Activated naive CD4-positive, alpha-beta T cell (primary cell): Measurements from ENCODE around the gene ACVR1C.
"Not testable (repeated sequence)": the region's sequence is repeated elsewhere in the genome, so short reads cannot be mapped to it uniquely, and the experiment has no call there.

Source experiments
- DNase-seq, 4 experiments: peaks; one replicate each; lab custom pipeline; 2025; lab: John Stamatoyannopoulos, UW

The ACVR1C gene

DNA sequence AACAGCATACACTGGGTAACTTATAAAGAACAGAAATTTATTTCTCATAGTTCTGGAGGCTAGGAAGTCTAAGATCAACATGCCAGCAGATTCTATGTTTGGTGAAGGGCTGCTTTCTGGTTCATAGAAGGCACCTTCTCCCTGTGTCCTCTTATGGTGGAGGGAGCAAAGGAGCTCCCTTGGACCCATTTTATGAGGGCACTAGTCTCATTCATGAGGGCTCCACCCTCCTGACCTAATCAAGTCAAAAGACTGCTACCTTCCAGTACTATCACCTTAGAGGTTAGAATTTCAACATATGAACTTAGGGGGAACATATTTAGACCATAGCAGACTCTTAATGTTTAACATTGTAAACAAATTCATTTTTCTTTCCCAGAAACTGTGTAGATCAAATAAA is 54.5 kb downstream of the ACVR1C start:
- DNase-seq = no peak

DNA sequence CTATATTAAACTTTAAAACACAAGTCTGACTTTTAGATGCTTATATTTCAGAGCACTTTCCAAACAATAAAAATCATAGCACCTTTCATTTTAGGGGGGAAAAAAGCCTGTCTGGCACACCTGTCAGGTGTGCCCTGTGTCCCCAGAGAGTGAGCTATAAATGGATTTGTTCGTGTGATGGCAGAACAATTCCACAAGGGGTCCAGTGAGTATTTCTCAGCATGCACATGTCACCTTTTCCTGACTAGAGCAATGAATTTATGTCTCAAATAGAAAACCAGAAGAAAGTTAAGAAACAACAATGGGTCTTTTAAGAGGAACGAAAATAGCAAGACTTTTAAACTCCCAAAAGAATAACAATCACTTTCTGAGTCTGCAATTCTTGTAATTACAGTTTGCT is 55.9 kb downstream of the ACVR1C start:
- DNase-seq = no peak

DNA sequence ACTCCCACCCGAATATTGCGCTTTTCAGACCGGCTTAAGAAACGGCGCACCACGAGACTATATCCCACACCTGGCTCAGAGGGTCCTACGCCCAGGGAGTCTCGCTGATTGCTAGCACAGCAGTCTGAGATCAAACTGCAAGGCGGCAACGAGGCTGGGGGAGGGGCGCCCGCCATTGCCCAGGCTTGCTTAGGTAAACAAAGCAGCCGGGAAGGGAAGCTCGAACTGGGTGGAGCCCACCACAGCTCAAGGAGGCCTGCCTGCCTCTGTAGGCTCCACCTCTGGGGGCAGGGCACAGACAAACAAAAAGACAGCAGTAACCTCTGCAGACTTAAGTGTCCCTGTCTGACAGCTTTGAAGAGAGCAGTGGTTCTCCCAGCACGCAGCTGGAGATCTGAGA is 62.0 kb downstream of the ACVR1C start:
- not testable (repeated sequence) for DNase-seq

DNA sequence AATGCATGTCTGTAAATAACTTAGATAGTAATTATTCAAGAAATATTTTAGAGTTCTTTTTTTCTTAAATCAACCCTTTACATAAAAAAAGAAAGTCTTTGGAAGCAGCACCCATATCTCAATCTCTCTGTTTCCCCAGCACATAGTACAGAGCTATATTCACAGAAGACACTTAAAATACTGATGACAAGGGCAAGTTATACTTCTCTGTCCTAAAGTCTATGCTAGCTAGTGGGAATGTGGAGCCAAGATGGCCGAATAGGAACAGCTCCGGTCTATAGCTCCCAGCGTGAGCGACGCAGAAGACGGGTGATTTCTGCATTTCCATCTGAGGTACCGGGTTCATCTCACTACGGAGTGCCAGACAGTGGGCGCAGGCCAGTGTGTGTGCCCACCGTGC is 62.6 kb downstream of the ACVR1C start:
- DNase-seq = not testable (repeated sequence)

DNA sequence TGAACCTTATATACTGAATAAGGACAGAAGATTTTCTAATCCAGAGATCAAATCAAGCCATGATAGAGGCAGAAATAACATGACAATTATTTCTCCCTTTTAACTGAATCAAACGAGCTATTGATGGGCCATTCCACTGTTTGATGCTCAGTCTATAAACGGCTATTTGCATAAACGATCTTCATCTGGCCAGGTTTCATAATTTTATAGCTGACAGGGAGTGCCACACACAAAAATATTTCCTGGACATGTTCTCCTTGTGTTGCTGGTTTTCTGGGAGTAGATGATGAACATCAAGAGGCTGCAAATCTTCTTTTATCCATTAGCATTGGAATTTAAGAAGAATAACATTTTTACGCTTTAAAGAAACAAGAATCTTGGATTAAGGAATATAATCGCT is 63.1 kb downstream of the ACVR1C start:
- DNase-seq = no peak

DNA sequence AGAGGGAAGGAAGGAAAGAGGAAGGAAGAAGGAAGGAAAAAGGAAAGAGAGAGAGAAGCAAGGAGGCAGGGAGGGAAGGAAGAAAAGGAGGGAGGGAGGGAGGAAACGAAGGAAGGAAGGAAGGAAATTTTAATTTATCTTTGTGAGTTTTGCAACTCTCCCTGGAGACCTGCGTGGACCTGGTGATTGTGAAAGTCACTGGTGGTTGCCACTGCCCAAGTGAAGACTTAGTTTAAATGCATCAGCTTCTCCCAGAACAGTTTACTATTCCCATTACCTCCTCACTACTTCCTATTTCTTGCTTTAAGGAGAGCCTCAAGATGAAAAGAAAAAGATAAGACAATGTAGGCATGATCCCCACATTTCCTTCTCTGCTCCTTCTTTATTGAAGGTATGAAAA is 68.8 kb downstream of the ACVR1C start:
- no peak for DNase-seq

DNA sequence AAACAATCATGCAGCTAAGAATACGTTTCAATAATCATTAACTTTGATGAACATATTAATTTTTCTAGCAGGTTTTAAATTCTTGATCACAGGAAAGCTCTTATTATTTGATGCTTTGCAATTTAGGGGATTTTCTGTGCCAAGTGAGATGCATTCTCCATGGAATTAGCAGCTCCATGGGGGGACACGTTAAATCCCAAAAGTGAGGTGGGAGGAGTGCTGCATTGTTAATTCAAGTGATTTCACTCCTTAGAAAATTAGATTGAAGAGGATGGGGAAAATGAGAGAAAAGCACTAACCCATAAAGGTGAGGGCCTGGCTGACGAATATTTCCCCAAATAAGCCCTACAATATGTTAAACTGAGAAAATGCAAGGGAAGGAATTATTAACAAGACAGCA is 69.2 kb downstream of the ACVR1C start:
- DNase-seq = no peak

DNA sequence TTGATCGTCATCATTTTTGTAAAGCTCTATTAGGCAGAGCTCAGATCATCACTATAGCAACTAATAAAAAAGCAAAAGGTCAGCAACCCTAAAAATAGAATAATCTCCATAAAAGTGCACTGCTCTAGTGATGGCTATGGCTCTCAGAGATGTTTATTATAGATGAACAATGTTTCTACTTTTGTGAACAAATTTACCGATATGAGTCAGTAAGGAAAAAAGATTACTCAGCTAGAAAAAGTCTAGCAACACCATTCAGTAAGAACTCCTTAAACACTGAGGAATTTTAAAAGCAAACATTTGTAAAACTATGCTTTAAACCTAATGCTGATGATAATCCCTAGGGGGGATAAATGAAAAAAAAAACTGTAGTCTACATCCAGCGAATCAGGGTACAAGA is 69.6 kb downstream of the ACVR1C start:
- no peak for DNase-seq

DNA sequence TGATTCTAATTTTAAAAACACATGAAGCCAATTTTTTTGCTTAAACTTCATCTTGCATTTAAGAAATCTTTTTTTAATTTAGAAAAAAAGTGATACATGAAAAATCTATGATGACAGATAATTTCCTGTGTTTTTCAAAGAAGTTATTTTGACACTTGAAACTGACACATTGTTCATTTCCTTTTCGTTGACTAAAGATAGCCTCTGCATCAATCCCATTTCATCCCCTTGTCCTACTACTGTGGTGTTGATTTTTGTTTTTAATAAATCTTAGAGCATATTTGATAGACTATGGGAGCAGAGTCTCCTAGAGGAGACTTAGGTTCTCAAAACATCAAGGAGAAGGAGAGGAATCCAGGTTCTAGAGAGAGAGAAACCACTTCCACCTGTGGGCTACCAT is 70.9 kb downstream of the ACVR1C start:
- no peak for DNase-seq

DNA sequence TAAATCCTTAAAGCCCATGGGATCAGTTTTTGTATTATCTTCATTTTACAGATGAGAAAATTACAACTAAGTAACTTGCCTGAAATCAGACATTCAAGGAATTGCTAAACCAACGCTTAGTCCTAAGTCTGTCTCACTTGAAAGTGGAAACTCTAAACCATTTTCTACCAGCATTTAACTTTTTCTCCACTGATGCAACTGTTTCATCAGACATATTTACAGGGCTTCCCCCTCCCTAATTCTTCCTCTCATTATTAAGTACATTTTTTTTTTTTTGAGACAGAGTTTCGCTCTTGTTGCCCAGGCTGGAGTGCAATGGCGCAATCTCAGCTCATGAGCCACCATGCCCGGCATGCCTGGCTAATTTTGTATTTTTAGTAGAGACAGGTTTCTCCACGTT is 88.6 kb downstream of the ACVR1C start:
- no peak for DNase-seq

DNA sequence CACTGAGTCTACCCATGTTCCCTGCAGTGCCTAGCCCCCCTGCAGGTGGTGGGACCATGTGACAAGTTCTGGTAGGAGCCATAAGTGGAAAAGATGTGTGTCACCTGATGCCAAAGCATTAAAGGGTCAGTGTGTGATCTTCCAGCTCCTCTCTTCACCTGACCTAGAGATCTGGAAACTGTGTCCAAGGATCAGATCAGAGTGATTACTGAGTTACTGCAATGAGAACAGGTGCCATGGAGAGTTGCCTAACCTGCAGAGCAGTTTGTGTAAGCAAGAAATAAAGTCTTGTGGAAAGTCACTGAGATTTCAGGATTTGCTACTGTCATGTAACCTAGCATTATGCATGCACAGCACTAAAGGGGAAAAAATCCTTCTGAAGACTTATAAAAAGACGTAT is 90.6 kb downstream of the ACVR1C start:
- no peak for DNase-seq

DNA sequence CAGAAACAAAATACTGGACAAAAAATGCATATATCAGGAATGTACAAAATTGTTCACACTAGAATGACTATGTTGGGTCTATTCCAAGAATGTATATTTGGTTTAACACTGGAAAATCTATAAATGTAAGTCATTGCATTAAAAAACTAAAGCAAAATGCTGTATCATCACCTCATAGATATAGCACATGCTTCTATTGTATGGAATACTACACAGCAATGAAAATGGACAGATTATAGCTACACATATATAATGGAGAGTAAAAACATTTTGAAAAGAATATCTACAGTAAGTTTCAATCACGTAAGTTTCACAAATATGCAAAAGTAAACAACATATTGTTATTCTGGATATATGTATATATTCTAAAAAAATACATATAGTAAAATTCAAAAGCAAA is 91.8 kb downstream of the ACVR1C start:
- no peak for DNase-seq

DNA sequence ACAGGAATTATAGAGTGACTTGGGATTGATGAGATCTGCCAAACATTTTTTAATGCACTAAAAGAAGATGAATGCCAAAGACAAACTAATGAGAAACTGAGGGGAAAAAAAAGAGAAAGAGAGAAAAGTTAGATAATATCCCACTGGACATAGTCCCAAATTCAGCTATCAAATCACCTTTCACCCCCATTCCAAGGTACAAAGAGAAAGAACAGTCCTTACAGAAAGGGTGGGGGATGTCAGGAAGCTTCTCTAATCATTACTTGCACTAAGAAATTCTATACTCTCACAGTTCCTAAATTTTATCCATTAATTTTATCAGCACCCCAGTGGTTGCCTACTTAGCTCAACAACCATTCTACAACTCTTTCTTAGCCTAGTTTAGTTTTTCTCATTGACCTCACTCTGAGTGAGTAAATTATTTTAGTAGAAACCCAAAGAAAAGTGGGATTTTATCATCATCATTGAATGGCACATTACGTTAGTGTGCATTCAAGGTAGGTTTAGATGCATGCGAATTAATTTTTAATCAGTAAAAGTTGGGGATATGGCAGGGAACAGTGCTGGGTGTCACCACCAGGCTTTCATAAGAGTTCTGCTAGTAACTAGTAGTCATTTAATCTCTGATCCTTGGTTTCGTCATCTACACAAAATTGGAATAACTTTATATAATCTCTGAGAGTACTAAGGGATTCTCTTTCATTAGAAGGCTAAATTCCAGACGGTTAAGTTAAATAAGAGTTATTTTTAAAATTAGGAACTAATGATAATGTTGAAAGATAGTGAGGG is 99.5 kb downstream of the ACVR1C start:
- DNase-seq = no peak

DNA sequence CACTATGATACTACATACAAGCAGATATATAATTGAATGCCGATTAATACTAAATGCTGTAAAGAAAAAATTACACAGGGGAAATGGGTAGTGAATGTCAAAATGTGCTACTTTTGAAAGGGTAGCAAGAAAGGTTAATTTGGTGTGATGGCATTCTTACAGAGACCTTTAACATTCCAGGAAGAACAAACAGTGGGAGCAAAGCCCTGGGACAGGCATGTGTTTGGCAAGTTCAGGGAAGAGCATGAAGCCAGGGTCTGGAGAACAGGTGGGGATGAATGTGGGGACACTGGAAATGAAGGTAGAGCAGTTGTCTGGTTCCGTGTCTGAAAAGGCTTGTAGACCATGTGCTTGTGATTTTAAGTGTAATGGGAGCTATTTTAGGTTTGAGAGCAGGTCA is 102.6 kb downstream of the ACVR1C start:
- DNase-seq = no peak

DNA sequence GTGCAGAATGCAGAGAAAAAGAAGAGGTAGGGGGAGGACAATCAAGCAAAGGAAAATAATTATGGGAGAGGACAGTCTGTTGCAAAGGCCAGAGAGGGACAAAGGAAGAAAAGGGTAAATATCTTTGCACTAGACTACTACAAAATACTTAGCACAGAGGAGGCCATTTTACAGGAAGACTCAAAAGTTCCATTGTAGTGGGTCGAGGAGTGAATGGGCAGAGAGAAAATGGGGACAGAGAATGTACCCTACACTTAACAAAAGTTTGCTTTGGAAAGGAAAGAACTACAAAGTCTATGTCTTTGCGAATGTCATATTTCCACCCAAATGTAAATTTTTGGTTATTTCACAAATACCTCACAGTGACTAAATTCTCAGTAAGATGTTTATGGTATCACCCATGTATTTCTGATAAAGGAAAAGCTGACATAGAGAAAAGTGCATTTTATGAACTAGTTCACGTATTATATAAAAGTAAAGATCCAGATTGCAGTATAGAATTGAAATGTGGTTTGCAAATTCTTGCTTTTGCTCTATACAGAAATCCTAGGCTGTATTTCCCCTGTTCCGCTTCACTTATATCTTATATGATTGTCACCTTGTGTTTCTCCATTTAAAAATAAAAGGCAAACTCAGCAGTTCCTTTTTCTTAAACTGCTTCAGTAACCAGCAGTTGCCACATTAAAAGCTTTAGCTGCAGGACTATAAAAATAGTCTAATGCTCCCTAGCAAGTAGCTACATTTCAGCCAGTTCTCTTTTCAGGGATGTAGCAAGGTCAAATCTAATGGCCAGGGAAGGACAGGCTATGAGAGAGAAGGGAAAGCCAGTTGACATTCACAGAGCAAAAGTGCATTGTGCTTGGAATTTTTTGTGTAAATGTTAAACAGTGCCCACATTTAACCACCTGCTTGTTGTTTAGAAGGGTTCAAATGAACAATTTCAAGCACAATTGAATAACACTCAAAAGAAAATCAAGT is 105.1 kb downstream of the ACVR1C start:
- DNase-seq = no peak

DNA sequence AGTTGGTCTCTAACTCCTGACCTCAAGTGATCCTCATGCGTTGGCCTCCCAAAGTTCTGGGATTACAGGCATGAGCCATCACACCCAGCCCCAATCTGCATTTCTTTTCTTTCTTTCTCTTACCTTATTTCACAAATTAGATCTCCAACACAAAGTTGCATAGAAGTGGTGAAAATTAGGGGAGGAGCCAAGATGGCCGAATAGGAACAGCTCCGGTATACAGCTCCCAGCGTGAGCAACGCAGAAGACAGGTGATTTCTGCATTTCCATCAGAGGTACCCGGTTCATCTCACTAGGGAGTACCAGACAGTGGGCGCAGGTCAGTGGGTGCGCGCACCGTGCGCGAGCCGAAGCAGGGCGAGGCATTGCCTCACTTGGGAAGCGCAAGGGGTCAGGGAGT is 113.7 kb downstream of the ACVR1C start:
- not testable (repeated sequence) for DNase-seq

DNA sequence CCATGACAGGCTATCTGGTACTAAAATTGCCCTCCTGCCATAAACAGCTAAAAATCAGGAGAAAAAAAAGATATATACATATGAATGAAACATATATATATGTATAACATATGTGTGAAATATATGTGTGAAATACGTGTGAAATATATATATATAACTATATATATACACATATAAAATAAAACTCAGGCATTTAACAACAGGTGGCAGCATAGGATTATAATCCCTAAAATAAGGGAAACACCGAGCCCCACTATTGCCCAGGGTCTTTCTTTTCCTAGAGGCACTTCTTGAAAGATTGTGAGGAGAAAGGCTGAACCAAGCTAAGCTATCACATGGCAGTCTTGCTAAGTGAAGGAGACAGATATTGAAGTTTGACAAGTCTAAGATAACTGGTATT is 118.9 kb downstream of the ACVR1C start:
- no peak for DNase-seq

DNA sequence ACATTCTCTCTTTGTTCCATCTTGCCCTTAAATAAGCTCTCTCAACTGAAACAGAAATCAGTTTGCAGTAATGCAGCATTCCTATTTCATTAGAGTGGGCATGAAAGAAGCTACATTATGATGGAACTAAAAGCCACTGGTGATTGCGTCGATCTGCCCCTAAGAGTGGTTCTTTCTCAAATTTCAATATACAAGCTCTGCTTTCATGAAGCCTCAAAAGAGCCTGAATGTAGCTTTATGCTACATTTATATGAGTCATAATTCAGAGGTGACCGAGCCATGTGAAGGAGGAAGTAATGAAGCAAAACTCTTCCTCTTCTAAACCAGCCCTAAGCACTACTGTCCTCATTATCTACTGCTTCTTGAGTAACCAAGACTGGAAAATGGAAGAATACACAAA is 120.0 kb downstream of the ACVR1C start:
- DNase-seq = no peak

DNA sequence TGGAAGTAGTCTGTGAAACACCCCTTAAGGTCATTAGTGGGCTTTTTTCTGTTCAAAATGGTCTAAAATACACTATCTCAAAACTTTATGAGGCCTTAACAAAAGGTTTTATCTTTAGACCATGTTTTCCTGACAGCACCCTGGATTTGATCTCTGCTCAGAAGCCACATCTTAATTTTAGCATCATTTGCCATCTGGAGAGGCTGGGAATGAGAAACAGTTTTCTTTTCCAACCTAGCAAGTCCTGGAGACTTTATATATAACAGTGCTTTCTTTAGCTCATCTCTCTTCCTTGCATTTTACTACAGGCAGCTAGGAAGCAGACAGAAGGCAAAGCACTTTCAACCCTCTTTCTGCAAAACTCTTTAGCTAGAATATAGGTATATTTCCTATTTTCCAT is 122.1 kb downstream of the ACVR1C start:
- DNase-seq = no peak

DNA sequence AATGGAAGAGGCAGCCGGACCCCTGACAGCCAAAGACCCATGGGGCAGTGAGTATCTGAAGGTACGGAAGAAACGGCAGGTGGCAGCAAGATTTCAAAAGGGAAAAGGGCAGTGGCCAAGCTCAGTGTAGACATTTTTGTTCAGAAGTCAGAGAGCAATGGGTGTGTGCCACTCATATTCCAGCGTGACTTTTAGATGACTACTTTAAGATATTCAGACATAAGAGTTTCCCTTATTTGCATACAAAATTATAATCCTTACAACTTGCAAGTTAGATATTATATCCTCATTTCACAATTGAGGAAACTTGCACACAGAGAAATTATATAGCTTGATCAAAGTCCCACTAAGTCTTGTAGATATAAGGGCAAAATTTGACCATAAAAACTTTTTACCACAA is 124.0 kb downstream of the ACVR1C start:
- DNase-seq = no peak

DNA sequence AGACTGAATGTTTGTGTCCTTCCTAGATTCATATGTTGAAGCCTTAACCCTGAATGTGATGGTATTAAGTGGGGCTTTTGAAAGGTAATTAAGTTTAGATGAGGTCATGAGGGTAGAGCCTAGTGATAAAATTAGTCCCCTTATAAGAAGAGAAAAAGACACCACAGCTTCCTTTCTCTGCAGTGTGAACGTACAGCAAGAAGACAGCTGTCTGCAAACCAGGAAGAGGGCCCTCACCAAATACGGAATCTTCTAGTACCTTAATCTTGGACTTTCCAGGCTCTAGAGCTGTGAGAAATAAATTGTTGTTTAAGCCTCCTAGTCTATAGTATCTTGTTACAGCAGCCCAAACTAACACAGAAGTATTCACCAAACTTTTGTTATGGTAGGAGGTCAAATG is 127.6 kb downstream of the ACVR1C start:
- DNase-seq = no peak

DNA sequence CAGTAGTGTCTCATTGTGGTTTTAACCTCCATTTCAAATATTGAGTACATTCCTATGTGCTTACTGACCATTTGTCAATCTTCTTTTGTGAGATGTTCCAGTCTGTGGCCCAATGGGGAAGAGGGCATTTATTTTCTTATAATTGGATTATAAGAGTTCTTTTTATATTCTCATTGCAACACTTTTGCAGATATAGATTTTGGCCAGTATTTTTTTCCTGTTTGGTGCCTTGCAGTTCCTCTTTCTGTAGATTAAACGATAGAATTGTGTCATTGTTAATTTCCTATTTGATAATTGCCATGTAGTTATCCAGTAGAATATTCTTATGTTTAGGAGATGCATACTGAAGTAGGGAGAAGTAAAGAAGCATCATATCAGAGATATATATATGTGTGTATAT is 128.3 kb downstream of the ACVR1C start:
- DNase-seq = no peak

DNA sequence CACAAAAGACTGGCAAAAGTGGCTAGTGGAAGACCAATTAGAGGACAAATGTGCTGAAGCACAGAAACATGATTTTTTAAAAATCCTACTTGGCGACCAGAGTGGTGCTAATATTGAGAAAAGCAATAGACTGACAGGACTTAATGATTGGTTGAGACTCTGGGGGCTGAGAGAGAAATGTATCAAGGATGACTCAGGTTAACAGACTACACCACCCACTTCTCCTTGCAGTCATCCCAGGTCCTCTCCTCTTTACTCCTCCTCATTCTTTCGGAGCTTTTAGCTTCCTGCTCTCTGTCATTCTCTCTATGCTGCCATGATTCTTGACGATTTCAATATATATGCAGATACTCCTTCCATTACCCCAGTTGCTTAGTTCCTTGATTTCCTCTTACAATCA is 130.2 kb downstream of the ACVR1C start:
- no peak for DNase-seq
